ENCODE measurements around the gene ALOXE3.

DNA sequence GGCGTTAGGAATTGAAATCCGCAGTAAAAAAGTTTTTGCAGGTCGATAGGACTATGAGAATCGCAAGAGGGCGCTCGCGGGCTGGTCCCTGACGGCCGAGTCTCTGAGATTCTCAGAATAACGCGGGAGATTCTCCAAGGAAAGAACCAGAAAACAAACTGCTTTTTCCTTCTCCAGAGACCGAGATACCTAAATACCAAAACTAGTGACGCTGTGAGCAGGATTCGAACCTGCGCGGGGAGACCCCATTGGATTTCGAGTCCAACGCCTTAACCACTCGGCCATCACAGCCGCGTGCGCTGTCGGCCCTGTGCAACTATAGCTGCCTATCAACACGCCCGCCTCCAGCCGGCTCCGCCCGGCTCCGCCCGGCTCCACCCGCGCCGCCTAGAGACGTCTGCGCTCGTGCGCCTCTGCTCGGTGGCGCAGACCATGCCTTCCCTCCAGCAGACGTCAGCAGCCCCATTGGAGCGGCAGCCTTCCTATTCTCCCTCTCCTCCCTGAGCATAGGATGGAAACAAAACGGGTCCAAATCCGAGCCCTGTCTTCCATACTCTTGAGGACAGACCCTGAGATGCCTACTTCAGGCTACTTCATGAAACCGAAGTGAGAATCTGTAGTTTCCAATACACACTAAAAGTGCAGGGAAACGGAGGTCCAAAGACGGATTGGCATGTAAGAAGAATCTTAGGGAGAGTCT lies 20.5 kb upstream of the ALOXE3 start:
- TF ChIP-seq, protein P1, sequence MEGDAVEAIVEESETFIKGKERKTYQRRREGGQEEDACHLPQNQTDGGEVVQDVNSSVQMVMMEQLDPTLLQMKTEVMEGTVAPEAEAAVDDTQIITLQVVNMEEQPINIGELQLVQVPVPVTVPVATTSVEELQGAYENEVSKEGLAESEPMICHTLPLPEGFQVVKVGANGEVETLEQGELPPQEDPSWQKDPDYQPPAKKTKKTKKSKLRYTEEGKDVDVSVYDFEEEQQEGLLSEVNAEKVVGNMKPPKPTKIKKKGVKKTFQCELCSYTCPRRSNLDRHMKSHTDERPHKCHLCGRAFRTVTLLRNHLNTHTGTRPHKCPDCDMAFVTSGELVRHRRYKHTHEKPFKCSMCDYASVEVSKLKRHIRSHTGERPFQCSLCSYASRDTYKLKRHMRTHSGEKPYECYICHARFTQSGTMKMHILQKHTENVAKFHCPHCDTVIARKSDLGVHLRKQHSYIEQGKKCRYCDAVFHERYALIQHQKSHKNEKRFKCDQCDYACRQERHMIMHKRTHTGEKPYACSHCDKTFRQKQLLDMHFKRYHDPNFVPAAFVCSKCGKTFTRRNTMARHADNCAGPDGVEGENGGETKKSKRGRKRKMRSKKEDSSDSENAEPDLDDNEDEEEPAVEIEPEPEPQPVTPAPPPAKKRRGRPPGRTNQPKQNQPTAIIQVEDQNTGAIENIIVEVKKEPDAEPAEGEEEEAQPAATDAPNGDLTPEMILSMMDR (IDR thresholded peaks at IDR 0.05) = peak; percentile 69 to 92 (median 88)
- peak in 3 of 4 donors; percentile 48 to 78 (median 70) for TF ChIP-seq POLR2A (IDR thresholded peaks at IDR 0.05)
- peak; percentile 79 for TF ChIP-seq POLR2AphosphoS5 (IDR thresholded peaks at IDR 0.05)
- TF ChIP-seq EP300 (IDR thresholded peaks at IDR 0.05) = peak in 1 of 4 donors; percentile 49

All from upper lobe of left lung (tissue), 4 donors.